Measurements from ENCODE around the gene SLC25A43. TPM values are rescaled to one million over a fixed set of nuclear protein-coding genes. Genes with fewer than 3 reads are reported as not detected.

The SLC25A43 gene
- total and polyA plus RNA-seq, 2 of the 8 experiments (the other 6 are each of a cell fraction or from before 2014, with no cell fraction given) = 3.1 to 5.8 TPM

DNA sequence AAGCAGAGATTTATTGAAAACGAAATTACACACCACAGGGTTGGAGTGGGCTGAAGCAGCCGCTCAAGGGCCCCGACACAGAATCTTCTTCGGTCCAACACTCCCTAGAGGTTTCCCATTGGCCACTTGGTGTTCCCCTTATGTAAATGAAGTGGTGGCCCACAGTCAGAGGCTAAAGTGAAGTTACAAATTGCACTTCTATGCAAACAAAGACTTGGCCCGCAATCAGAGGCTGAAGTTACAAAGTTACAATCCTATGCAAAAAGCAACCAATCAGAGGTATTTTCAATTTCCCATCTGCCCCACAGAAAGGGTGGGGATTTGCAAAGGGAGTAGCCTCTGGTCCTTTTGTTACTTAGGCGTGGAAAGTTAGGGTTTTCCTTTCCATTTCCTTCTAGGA is 35.7 kb upstream of the SLC25A43 start:
- no peak overlapping the region for H4K8ac ChIP-seq (ENCODE audit: extremely low read depth, insufficient read depth, low read length)
- no peak for DNase-seq (ENCODE audit: low read depth in 1 of 2, low spot score in 2 of 2)
- H2BK120ac ChIP-seq (replicated peaks; ENCODE audit: low read depth, low read length) = no peak overlapping the region
- no peaks in the 10 kb centered on the region for H3K79me1 ChIP-seq (ENCODE audit: low read depth, low read length)
- H3K9me3 ChIP-seq (ENCODE audit: insufficient read depth in 2 of 2, low read depth in 1 of 2, low read length in 1 of 2) = no peaks in the 10 kb centered on the region; a peak in 1 of 4 replicates
- no peaks in the 10 kb centered on the region for H4K20me1 ChIP-seq (replicated peaks in 1 of 2; ENCODE audit: control insufficient read depth in 1 of 2, insufficient read depth in 2 of 2, low read length in 2 of 2)
- no peak overlapping the region for H2BK5ac ChIP-seq (ENCODE audit: low read depth, low read length)
- H3K27ac ChIP-seq (ENCODE audit: low read depth, low read length) = no peak overlapping the region
- H2BK12ac ChIP-seq (ENCODE audit: low read depth, low read length) = no peak overlapping the region
- WGBS, 2 experiments (ENCODE audit: extremely low coverage in 1 of 2, insufficient coverage in 1 of 2, insufficient read length in 1 of 2, insufficient replicate concordance in 2 of 2, low coverage in 1 of 2, low lambda C conversion rate in 2 of 2, missing lambda C conversion rate in 1 of 2) = 87% methylated on average over 3 of the region's 6 CpGs; no CpG with 5 or more reads in 1 of the 2 experiments
- H3K4me2 ChIP-seq (ENCODE audit: insufficient read depth in 1 of 2, low read depth in 2 of 2, low read length in 2 of 2) = no peak overlapping the region
- ChIA-PET CTCF (ENCODE audit: partially characterized antibody) (no interaction called here), POLR2A (ENCODE audit: partially characterized antibody) (no interaction called here)
- no peaks in the 10 kb centered on the region for H3K4me1 ChIP-seq (replicated peaks in 1 of 4; ENCODE audit: control insufficient read depth in 3 of 4, insufficient read depth in 4 of 4, low read length in 3 of 4)
- no peak overlapping the region for H3K14ac ChIP-seq (ENCODE audit: insufficient read length)
- H3K79me2 ChIP-seq (ENCODE audit: control insufficient read depth in 1 of 2, insufficient read depth in 2 of 2, low read length in 2 of 2) = no peaks in the 10 kb centered on the region
- no peak overlapping the region for H3K23ac ChIP-seq (ENCODE audit: insufficient read length)
- no peak overlapping the region for H2BK15ac ChIP-seq (ENCODE audit: low read length)
- H4K5ac ChIP-seq (ENCODE audit: insufficient read length, low read depth, low read length) = no peak overlapping the region
- H3K56ac ChIP-seq (replicated peaks; ENCODE audit: insufficient read length, low read depth, low read length) = no peak overlapping the region
- FAIRE-seq = no peak
- H2BK20ac ChIP-seq (ENCODE audit: low read length) = no peak overlapping the region
- H4K91ac ChIP-seq (replicated peaks; ENCODE audit: insufficient read length, low read length) = no peak overlapping the region
- no peaks in the 10 kb centered on the region for H3K23me2 ChIP-seq (ENCODE audit: low read depth, low read length)
- no peak overlapping the region for H3K4me3 ChIP-seq (ENCODE audit: extremely low read depth in 1 of 4, insufficient read depth in 2 of 4, low read depth in 3 of 4, low read length in 4 of 4)
- no peak overlapping the region for H3K9ac ChIP-seq (replicated peaks in 1 of 4; ENCODE audit: extremely low read depth in 1 of 4, low read depth in 3 of 4, low read length in 3 of 4)
- H3K18ac ChIP-seq (ENCODE audit: extremely low read depth, low read length) = no peak overlapping the region
- H2AFZ ChIP-seq (ENCODE audit: low read length) = no peak overlapping the region
- no peak overlapping the region for H3K4ac ChIP-seq (replicated peaks; ENCODE audit: insufficient read length, low read depth, low read length)
- H3K27me3 ChIP-seq (replicated peaks in 1 of 4; ENCODE audit: control insufficient read depth in 3 of 4, extremely low read depth in 1 of 4, insufficient read depth in 3 of 4, low read length in 3 of 4) = no peaks in the 10 kb centered on the region
- no peak overlapping the region for H2AK5ac ChIP-seq (ENCODE audit: low read depth, low read length)
- no peaks in the 10 kb centered on the region for H3K36me3 ChIP-seq (ENCODE audit: control insufficient read depth in 2 of 4, insufficient read depth in 4 of 4, low read length in 3 of 4)
- TF ChIP-seq TAF1 (IDR thresholded peaks at IDR 0.05; ENCODE audit: low read depth, low read length) (no peak), EZH2 (IDR thresholded peaks at IDR 0.05; ENCODE audit: low read depth, low read length, severe bottlenecking) (no peak), TEAD4 (IDR thresholded peaks at IDR 0.05; ENCODE audit: low read depth, low read length) (no peak), GABPA (IDR thresholded peaks at IDR 0.05; ENCODE audit: borderline replicate concordance, insufficient read depth, low read length) (no peak), CBX8 (IDR thresholded peaks at IDR 0.05; ENCODE audit: borderline replicate concordance, low read depth, low read length) (no peak), KDM5A (IDR thresholded peaks at IDR 0.05; ENCODE audit: low read length) (no peak), BCL11A (IDR thresholded peaks at IDR 0.05; ENCODE audit: low read depth in 2 of 2, low read length in 2 of 2) (no peak), HDAC6 (IDR thresholded peaks at IDR 0.05; ENCODE audit: low read depth, low read length) (no peak), CBX5 (IDR thresholded peaks at IDR 0.05; ENCODE audit: low read depth, low read length) (no peak), POU5F1 (IDR thresholded peaks at IDR 0.05; ENCODE audit: low read depth, low read length) (no peak), TBP (IDR thresholded peaks at IDR 0.05; ENCODE audit: low read depth, low read length) (no peak)
- TF ChIP-seq, protein P1, sequence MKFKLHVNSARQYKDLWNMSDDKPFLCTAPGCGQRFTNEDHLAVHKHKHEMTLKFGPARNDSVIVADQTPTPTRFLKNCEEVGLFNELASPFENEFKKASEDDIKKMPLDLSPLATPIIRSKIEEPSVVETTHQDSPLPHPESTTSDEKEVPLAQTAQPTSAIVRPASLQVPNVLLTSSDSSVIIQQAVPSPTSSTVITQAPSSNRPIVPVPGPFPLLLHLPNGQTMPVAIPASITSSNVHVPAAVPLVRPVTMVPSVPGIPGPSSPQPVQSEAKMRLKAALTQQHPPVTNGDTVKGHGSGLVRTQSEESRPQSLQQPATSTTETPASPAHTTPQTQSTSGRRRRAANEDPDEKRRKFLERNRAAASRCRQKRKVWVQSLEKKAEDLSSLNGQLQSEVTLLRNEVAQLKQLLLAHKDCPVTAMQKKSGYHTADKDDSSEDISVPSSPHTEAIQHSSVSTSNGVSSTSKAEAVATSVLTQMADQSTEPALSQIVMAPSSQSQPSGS (IDR thresholded peaks at IDR 0.05; ENCODE audit: low read length) = no peak
- TF ChIP-seq, protein P2, sequence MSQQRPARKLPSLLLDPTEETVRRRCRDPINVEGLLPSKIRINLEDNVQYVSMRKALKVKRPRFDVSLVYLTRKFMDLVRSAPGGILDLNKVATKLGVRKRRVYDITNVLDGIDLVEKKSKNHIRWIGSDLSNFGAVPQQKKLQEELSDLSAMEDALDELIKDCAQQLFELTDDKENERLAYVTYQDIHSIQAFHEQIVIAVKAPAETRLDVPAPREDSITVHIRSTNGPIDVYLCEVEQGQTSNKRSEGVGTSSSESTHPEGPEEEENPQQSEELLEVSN (IDR thresholded peaks at IDR 0.05) = no peak
